Naive thymus-derived CD4-positive, alpha-beta T cell (primary cell): ENCODE data around the gene FBLN5. TPM values are rescaled to one million over a fixed set of nuclear protein-coding genes. Genes with fewer than 3 reads are reported as not detected.

Experiments used
- ATAC-seq: fragments of 150-1000 bp; cut with Tn5 transposase; 2 replicates; pipeline ENCODE4 v1.10.0; 2021; ENCODE audit warnings: mild to moderate bottlenecking, moderate library complexity
- CTCF ChIA-PET: fragments of 350-600 bp; sonication (Branson Sonifier 250); formaldehyde crosslinking; loops from one replicate; lab custom pipeline; 2021; ENCODE audit warnings: antibody characterized with exemption; lab: Charles Lee
- POLR2A ChIA-PET: fragments of 350-600 bp; sonication (Branson Sonifier 250); formaldehyde crosslinking; loops from one replicate; lab custom pipeline; 2021; ENCODE audit warnings: antibody characterized with exemption, inconsistent platforms; lab: Charles Lee
- DNase-seq, 9 donors: peaks; one replicate each; pipeline versions ENCODE4 v3.0.0 to v3.0.0-alpha.2; 2020 to 2022; ENCODE audit warnings: mixed read lengths in 1 of 9
- H3K27ac ChIP-seq: one replicate; pipeline ENCODE4 v1.7.0; 2013; ENCODE audit warnings: mild to moderate bottlenecking, low read depth, low read length, moderate library complexity
- H3K27me3 ChIP-seq, 2 donors: one replicate each; pipeline ENCODE4 v1.7.0; 2013; ENCODE audit warnings: low read length in 2 of 2, mild to moderate bottlenecking in 2 of 2, moderate library complexity in 2 of 2; ENCODE audit not compliant: control insufficient read depth in 2 of 2, insufficient read depth in 2 of 2
- H3K36me3 ChIP-seq, 3 experiments: 1 replicate in 2 of 3; 2 replicates in 1 of 3; pipeline ENCODE4 v1.7.0; 2013; ENCODE audit warnings: low read length in 3 of 3, mild to moderate bottlenecking in 3 of 3, moderate library complexity in 1 of 3; ENCODE audit not compliant: insufficient read depth in 3 of 3, control insufficient read depth in 2 of 3
- H3K4me1 ChIP-seq, 2 donors: one replicate each; pipeline ENCODE4 v1.7.0; 2013; ENCODE audit warnings: low read length in 2 of 2, mild to moderate bottlenecking in 2 of 2, moderate library complexity in 1 of 2; ENCODE audit not compliant: control insufficient read depth in 2 of 2, insufficient read depth in 2 of 2
- H3K4me3 ChIP-seq: 2 replicates; pipeline ENCODE4 v1.7.0; 2013; ENCODE audit warnings: mild to moderate bottlenecking, low read length
- H3K9me3 ChIP-seq, 3 experiments: 1 replicate in 2 of 3; 2 replicates in 1 of 3; pipeline ENCODE4 v1.7.0; 2013; ENCODE audit warnings: low read length in 3 of 3; ENCODE audit not compliant: control insufficient read depth in 2 of 3
- H3K27ac Mint-ChIP-seq, 9 donors: one replicate each; pipeline ENCODE4 v1.8.0; 2020 to 2022; ENCODE audit warnings: mixed read lengths in 9 of 9, mild to moderate bottlenecking in 8 of 9, moderate library complexity in 5 of 9, inconsistent platforms in 2 of 9
- H3K27me3 Mint-ChIP-seq, 5 donors: one replicate each; pipeline ENCODE4 v1.8.0; 2021 to 2022; ENCODE audit warnings: mixed read lengths in 5 of 5, mild to moderate bottlenecking in 1 of 5
- H3K36me3 Mint-ChIP-seq, 5 donors: one replicate each; pipeline ENCODE4 v1.8.0; 2020 to 2022; ENCODE audit warnings: mixed read lengths in 5 of 5, mild to moderate bottlenecking in 3 of 5, inconsistent platforms in 1 of 5
- H3K4me1 Mint-ChIP-seq, 7 donors: one replicate each; pipeline ENCODE4 v1.8.0; 2020 to 2022; ENCODE audit warnings: mixed read lengths in 7 of 7, mild to moderate bottlenecking in 3 of 7, inconsistent platforms in 1 of 7
- H3K4me3 Mint-ChIP-seq, 10 donors: one replicate each; pipeline ENCODE4 v1.8.0; 2020 to 2022; ENCODE audit warnings: mild to moderate bottlenecking in 10 of 10, mixed read lengths in 10 of 10, moderate library complexity in 6 of 10, inconsistent platforms in 2 of 10
- H3K9me3 Mint-ChIP-seq, 11 donors: one replicate each; pipeline ENCODE4 v1.8.0; 2020 to 2022; ENCODE audit warnings: mixed read lengths in 11 of 11, mild to moderate bottlenecking in 4 of 11, inconsistent platforms in 1 of 11, moderate library complexity in 1 of 11
- intact Hi-C, 2 donors: fragments of 100-400 bp; cut with micrococcal nuclease; formaldehyde crosslinking; loops; one replicate each; pipeline ENCODE4 v1.15.1; 2023
- polyA plus RNA-seq, 2 donors: library from polyadenylated mRNA; unstranded; fragments of 300-500 nt; fragmentation: Illumina TruSeq; gene quantifications; one replicate each; pipeline ENCODE4 v1.2.3, GENCODE V29; 2021
- total RNA-seq, 6 experiments: library from RNA in 5 of 6; stranded (reverse) in 5 of 6; gene quantifications; 1 replicate in 5 of 6; 2 replicates in 1 of 6; pipeline ENCODE4 v1.2.3 and lab custom pipeline; 2021 to 2026

FBLN5 gene
- total and polyA plus RNA-seq, 7 experiments from 2014 or later: 2.9 to 53.3 (median 10.7) TPM

DNA sequence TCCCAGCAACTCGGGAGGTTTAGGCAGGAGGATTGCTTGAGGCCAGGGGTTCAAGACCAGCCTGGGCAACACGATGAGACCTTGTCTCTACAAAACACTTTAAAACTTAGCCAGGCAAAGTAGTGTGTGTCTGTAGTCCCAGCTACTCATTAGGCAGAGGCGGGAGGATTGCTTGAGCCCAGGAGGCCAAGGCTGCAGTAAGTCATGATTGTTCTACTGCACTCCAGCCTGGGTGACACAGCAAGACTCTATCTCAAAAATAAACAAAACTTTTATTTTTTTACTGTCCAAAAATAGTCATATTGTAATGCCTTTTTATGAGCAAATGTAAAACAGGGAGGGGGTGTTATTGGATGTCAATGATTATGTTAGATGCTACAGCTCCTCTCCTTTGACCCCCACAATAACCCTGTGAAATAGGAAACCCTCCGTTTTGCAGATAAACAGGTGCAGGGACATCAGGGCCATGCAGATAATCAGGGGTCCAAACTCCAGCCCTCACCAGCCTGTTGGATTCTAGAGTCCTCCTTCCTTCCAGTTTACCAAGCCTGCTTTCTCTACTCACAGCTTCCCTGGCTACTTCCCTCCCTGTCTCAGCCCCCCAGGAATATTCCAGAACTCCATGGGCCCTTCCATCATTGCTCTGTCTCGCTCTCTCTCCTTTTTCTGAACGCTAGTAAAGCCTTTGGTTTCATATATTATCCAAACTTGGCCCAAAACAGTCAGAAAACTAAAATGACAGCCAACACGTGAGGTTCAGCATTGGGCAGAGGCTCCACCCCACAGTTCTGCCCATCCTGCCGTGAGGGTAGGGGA, 5.9 kb upstream of the FBLN5 start:
- Mint-ChIP-seq H3K9me3 (peaks cover 0 to 3% (median 0%) of the 10 kb centered on the region in 11 donors), H3K4me1 (peaks cover 0 to 3% (median 0%) of the 10 kb centered on the region in 7 donors), H3K27me3 (peaks cover 0 to 24% (median 5%) of the 10 kb centered on the region in 5 donors), H3K36me3 (no peaks in the 10 kb centered on the region), H3K4me3 (no peak overlapping the region), H3K27ac (no peak overlapping the region)
- Histone ChIP-seq H3K27me3 (no peaks in the 10 kb centered on the region), H3K4me3 (no peak overlapping the region), H3K36me3 (no peaks in the 10 kb centered on the region), H3K9me3 (no peaks in the 10 kb centered on the region), H3K27ac (no peak overlapping the region), H3K4me1 (no peaks in the 10 kb centered on the region)
- ChIA-PET POLR2A (no interaction called here), CTCF (no interaction called here)
- ATAC-seq (no peak), DNase-seq (no peak)
- intact Hi-C loops: no loop called here

DNA sequence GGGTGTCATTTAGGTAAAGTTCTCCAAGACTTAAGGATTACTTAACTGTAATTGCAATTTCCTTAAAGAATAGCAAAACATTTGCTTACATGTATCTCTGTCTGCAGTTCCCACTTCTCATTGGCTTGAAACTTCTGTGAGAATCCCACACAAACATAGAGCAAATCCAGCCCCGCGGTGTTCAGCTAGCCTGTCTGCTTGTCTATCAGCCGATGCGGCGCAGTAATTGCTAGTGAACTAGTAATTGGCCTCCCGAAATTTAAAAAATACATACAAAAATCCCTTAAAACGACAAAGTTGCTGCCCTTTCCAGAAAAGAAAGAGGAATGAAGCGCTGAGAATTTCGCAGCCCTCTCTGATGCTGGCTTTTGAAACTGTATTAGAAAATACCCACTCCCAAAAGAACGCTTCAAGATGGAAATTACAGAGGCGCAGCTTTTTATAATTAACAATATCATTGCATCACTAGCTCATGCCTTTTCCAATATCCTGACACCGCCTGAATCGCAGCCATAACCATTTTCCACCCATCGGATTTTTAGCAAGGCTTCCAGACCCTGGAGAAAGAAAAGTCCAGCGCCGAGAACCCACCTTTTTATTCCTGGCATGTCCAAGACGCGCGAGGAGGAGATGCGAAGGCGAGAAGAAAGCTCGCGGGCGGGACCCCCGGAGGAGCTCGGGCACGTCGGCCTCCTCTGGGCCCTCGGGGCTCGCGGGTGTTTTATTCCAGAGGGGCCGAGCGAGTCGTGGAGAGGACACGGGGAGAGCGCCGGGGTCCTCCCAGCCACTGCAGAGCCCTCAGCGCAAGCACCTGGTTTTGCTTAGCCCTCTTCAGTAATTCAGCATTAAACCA, 646 bp downstream of the FBLN5 start:
- peak overlapping the region; percentile 57 for H3K4me3 ChIP-seq
- H3K4me1 ChIP-seq: peaks cover 4 to 12% of the 10 kb centered on the region in 2 donors
- CTCF ChIA-PET: no interaction called here
- peak overlapping the region; percentile 79 to 94 (median 87) for H3K4me3 Mint-ChIP-seq
- intact Hi-C loops: no loop called here
- no peaks in the 10 kb centered on the region for H3K9me3 ChIP-seq
- POLR2A ChIA-PET: no interaction called here
- H3K4me1 Mint-ChIP-seq: peaks cover 6 to 19% (median 15%) of the 10 kb centered on the region in 7 donors
- DNase-seq: peak in 2 of 9 donors; percentile 3 to 7
- H3K36me3 ChIP-seq: no peaks in the 10 kb centered on the region
- peaks cover 25 to 60% (median 29%) of the 10 kb centered on the region in 5 donors for H3K27me3 Mint-ChIP-seq
- no peak for ATAC-seq
- H3K27me3 ChIP-seq: peaks cover 0 to 11% of the 10 kb centered on the region in 2 donors
- peak overlapping the region in 5 of 9 donors; percentile 23 to 76 (median 67) for H3K27ac Mint-ChIP-seq
- H3K9me3 Mint-ChIP-seq: peaks cover 0 to 1% (median 0%) of the 10 kb centered on the region in 11 donors
- H3K36me3 Mint-ChIP-seq: peaks cover 0 to 4% (median 0%) of the 10 kb centered on the region in 5 donors
- H3K27ac ChIP-seq: no peak overlapping the region

DNA sequence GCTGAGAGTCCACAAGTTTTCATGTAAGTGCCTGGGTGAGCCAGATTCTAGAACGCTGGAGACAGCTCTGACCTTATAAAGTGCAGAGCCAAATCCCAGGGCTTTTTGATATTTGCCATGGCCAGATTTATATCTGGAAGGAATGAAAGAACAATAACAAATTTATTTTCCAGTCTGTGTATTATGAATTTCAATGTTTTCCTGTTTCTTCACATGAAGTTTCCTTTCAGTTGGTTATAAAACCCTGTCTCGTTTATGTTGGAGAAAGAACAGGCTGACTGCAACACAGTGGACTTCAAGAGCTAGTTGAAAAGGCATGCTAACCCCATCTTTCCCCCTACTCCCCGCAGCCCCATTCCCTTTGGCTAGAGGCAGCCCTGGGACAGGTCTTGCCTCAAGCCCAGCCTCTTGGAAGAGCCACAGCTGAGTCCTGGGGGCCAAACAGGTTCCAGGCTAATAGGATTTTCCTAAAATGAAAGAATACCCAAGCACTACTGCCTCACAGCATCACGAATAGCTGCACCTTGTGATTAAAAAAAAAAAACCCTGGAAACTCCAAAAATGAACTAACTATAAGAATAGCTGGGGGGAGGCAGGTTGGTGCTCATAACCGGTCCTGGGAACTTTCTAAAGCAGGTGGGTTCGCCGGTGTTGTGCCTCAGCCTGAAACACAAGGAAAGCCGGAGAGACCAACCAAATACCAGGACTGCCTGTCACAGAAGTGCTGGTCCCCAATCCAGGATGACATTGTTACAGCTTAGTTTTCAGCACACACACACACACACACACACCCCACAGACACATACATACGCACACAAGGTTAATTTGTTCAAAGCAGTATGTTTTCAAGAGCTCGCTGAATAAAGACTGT, 1.5 kb downstream of the FBLN5 start:
- Mint-ChIP-seq H3K9me3 (no peaks in the 10 kb centered on the region), H3K4me1 (peaks cover 6 to 19% (median 15%) of the 10 kb centered on the region in 7 donors), H3K27ac (no peak overlapping the region), H3K4me3 (peak overlapping the region in 7 of 10 donors; percentile 79 to 94 (median 88)), H3K27me3 (peaks cover 25 to 60% (median 29%) of the 10 kb centered on the region in 5 donors), H3K36me3 (peaks cover 0 to 4% (median 0%) of the 10 kb centered on the region in 5 donors)
- H3K27me3 ChIP-seq: peaks cover 0 to 11% of the 10 kb centered on the region in 2 donors
- POLR2A ChIA-PET: interaction anchor here (0.5 kb wide), 1 partner anchor 350 kb away, joined by 6 read pairs; no protein-coding TSS in a partner anchor
- DNase-seq: no peak
- H3K4me3 ChIP-seq: no peak overlapping the region
- H3K27ac ChIP-seq: no peak overlapping the region
- H3K36me3 ChIP-seq: no peaks in the 10 kb centered on the region
- intact Hi-C loops: no loop called here
- peaks cover 4 to 12% of the 10 kb centered on the region in 2 donors for H3K4me1 ChIP-seq
- ATAC-seq: no peak
- CTCF ChIA-PET: no interaction called here
- no peaks in the 10 kb centered on the region for H3K9me3 ChIP-seq

DNA sequence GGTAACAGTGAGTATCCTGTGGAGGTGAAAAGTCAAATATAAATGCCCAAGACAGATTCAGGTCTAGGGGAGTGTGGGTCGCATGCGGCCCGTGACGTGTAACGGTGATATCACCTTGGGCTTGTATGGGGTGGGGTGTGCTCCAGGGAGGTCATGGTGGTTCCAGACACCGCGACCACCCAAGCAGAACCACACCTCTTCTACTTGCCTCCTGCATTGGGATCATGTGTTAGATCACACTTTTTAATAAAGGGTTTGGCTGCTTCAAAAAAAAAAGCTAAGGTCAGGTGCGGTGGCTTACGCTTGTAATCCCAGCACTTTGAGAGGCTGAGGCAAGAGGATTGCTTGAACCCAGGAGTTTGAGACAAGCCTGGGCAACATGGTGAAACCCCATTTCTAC, 4.5 kb downstream of the FBLN5 start:
- no peak for DNase-seq
- H3K4me1 ChIP-seq: peaks cover 4 to 12% of the 10 kb centered on the region in 2 donors
- H3K36me3 ChIP-seq: no peaks in the 10 kb centered on the region
- CTCF ChIA-PET: no interaction called here
- Mint-ChIP-seq H3K9me3 (peaks cover 0 to 3% (median 0%) of the 10 kb centered on the region in 11 donors), H3K4me1 (peaks cover 6 to 14% (median 10%) of the 10 kb centered on the region in 7 donors), H3K27me3 (peaks cover 25 to 37% (median 27%) of the 10 kb centered on the region in 5 donors), H3K27ac (no peak overlapping the region), H3K36me3 (peaks cover 0 to 4% (median 0%) of the 10 kb centered on the region in 5 donors), H3K4me3 (no peak overlapping the region)
- H3K27me3 ChIP-seq: peaks cover 0 to 11% of the 10 kb centered on the region in 2 donors
- H3K9me3 ChIP-seq: no peaks in the 10 kb centered on the region
- no peak overlapping the region for H3K27ac ChIP-seq
- intact Hi-C loops: no loop called here
- no peak overlapping the region for H3K4me3 ChIP-seq
- ATAC-seq: no peak
- POLR2A ChIA-PET: no interaction called here

DNA sequence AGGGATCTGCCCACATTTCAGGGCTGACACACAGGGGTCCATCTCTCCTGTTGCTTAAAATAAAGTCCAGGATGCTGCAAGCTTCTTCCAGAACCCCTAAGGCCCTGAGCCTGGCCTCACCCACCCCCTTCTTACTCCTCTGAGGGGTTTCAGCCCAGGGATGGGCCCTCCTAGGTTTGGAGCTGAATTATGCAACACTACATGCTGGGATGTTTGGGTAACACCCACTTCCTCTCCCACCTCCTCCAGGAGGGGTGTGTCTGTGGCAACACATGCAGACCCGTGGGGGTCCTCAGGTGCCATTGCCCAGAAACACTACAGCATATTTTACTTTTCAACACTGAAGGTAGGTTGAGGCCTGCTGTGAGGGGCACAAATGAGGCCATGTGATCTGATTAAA, 5.4 kb downstream of the FBLN5 start:
- peaks cover 2 to 8% of the 10 kb centered on the region in 2 donors for H3K4me1 ChIP-seq
- H3K27ac ChIP-seq: no peak overlapping the region
- no peak overlapping the region for H3K4me3 Mint-ChIP-seq
- no peaks in the 10 kb centered on the region for H3K9me3 ChIP-seq
- no peak for ATAC-seq
- H3K27ac Mint-ChIP-seq: no peak overlapping the region
- ChIA-PET POLR2A (no interaction called here), CTCF (no interaction called here)
- H3K27me3 Mint-ChIP-seq: peaks cover 24 to 31% (median 25%) of the 10 kb centered on the region in 5 donors
- H3K4me1 Mint-ChIP-seq: peaks cover 5 to 12% (median 8%) of the 10 kb centered on the region in 7 donors
- no peak for DNase-seq
- H3K36me3 Mint-ChIP-seq: peaks cover 0 to 4% (median 0%) of the 10 kb centered on the region in 5 donors
- peaks cover 0 to 3% (median 0%) of the 10 kb centered on the region in 11 donors for H3K9me3 Mint-ChIP-seq
- intact Hi-C loops: no loop called here
- no peak overlapping the region for H3K4me3 ChIP-seq
- H3K27me3 ChIP-seq: peaks cover 0 to 11% of the 10 kb centered on the region in 2 donors
- no peaks in the 10 kb centered on the region for H3K36me3 ChIP-seq

DNA sequence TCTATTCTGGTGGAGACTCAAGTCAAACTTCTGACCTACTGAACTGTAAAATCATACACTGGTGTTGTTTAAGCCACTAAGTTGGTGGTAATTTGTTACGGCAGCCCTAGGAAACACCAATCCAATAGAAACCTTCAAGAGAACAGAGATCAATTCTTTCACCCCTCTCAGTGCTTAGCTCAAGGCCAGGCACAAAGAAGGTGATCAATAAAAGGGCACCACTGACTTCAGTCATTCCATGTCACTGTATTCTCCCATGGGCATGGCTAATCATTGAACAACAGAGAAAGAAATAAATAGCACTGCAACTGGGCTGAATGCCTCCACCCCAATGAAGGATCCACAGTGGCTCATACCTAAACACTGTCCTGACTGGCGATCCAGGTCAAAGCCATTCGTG, 7.3 kb downstream of the FBLN5 start:
- ATAC-seq (no peak), DNase-seq (no peak)
- intact Hi-C loops: no loop called here
- no peaks in the 10 kb centered on the region for H3K36me3 ChIP-seq
- no peaks in the 10 kb centered on the region for H3K9me3 ChIP-seq
- H3K27me3 ChIP-seq: peaks cover 0 to 7% of the 10 kb centered on the region in 2 donors
- no peaks in the 10 kb centered on the region for H3K4me1 ChIP-seq
- no peak overlapping the region for H3K27ac ChIP-seq
- ChIA-PET CTCF (no interaction called here), POLR2A (no interaction called here)
- peaks cover 0 to 3% (median 0%) of the 10 kb centered on the region in 11 donors for H3K9me3 Mint-ChIP-seq
- H3K36me3 Mint-ChIP-seq: peaks cover 0 to 4% (median 0%) of the 10 kb centered on the region in 5 donors
- peaks cover 0 to 5% (median 0%) of the 10 kb centered on the region in 7 donors for H3K4me1 Mint-ChIP-seq
- H3K27me3 Mint-ChIP-seq: peaks cover 12 to 19% (median 16%) of the 10 kb centered on the region in 5 donors
- no peak overlapping the region for H3K4me3 ChIP-seq
- H3K4me3 Mint-ChIP-seq: no peak overlapping the region
- no peak overlapping the region for H3K27ac Mint-ChIP-seq
